H9 (cell line): ENCODE results near the gene FAM204A. TPM values are rescaled to one million over a fixed set of nuclear protein-coding genes. Genes with fewer than 3 reads are reported as not detected.

Source experiments
- DNase-seq: peaks from one replicate; pipeline ENCODE4 v3.0.0-alpha.2; 2017
- H2AFZ ChIP-seq: one replicate; pipeline ENCODE4 v1.6.1; 2013; ENCODE audit warnings: mild to moderate bottlenecking, low read length, control low read depth, moderate library complexity
- H2AK5ac ChIP-seq: 2 replicates; pipeline ENCODE4 v1.6.1; 2013; ENCODE audit warnings: low read length, control low read depth, mixed read lengths; ENCODE audit not compliant: insufficient read length
- H2BK120ac ChIP-seq: one replicate; pipeline ENCODE4 v1.6.1; 2013; ENCODE audit warnings: low read depth, mild to moderate bottlenecking, low read length, control low read depth, inconsistent platforms; ENCODE audit not compliant: poor library complexity, severe bottlenecking
- H2BK12ac ChIP-seq: 2 replicates; pipeline ENCODE4 v1.6.1; 2013; ENCODE audit warnings: low read length, control low read depth, mixed read lengths, low read depth; ENCODE audit not compliant: insufficient read length
- H2BK15ac ChIP-seq: 2 replicates; pipeline ENCODE4 v1.6.1; 2013; ENCODE audit warnings: low read depth, low read length, control low read depth
- H2BK20ac ChIP-seq: one replicate; pipeline ENCODE4 v1.6.1; 2013; ENCODE audit warnings: low read depth, mild to moderate bottlenecking, low read length, control low read depth, inconsistent platforms; ENCODE audit not compliant: poor library complexity, severe bottlenecking
- H2BK5ac ChIP-seq: 2 replicates; pipeline ENCODE4 v1.6.1; 2013; ENCODE audit warnings: low read length, control low read depth, mixed read lengths; ENCODE audit not compliant: insufficient read length
- H3K14ac ChIP-seq: 2 replicates; pipeline ENCODE4 v1.6.1; 2013; ENCODE audit warnings: low read length, control low read depth; ENCODE audit not compliant: insufficient read depth
- H3K18ac ChIP-seq: 2 replicates; pipeline ENCODE4 v1.6.1; 2013; ENCODE audit warnings: low read depth, mild to moderate bottlenecking, mixed read lengths, low read length, control low read depth; ENCODE audit not compliant: insufficient read length
- H3K23ac ChIP-seq: 2 replicates; pipeline ENCODE4 v1.6.1; 2013; ENCODE audit warnings: low read length, control low read depth, mixed read lengths, low read depth; ENCODE audit not compliant: insufficient read length
- H3K23me2 ChIP-seq: 2 replicates; pipeline ENCODE4 v1.6.1; 2013; ENCODE audit warnings: low read depth, mild to moderate bottlenecking, mixed read lengths, low read length, control low read depth; ENCODE audit not compliant: insufficient read length, poor library complexity, severe bottlenecking
- H3K27ac ChIP-seq: 2 replicates; pipeline ENCODE4 v1.5.1; 2013; ENCODE audit warnings: low read length, control low read depth, mixed read lengths, low read depth; ENCODE audit not compliant: insufficient read length
- H3K27me3 ChIP-seq: 2 replicates; pipeline ENCODE4 v1.6.1; 2013; ENCODE audit warnings: low read length, control low read depth, inconsistent platforms; ENCODE audit not compliant: insufficient read depth
- H3K4ac ChIP-seq: 2 replicates; pipeline ENCODE4 v1.6.1; 2013; ENCODE audit warnings: low read depth, mild to moderate bottlenecking, control low read depth, inconsistent platforms, low read length, moderate library complexity
- H3K4me1 ChIP-seq: 2 replicates; pipeline ENCODE4 v1.6.1; 2013; ENCODE audit warnings: low read length, control low read depth, inconsistent platforms; ENCODE audit not compliant: insufficient read depth
- H3K4me2 ChIP-seq: 2 replicates; pipeline ENCODE4 v1.6.1; 2013; ENCODE audit warnings: low read length, control low read depth, mixed read lengths; ENCODE audit not compliant: insufficient read length, insufficient read depth
- H3K56ac ChIP-seq: 2 replicates; pipeline ENCODE4 v1.6.1; 2013; ENCODE audit warnings: low read depth, mild to moderate bottlenecking, mixed read lengths, low read length, control low read depth; ENCODE audit not compliant: insufficient read length
- H3K79me1 ChIP-seq: 2 replicates; pipeline ENCODE4 v1.6.1; 2013; ENCODE audit warnings: low read depth, mild to moderate bottlenecking, moderate library complexity, low read length, control low read depth, inconsistent platforms; ENCODE audit not compliant: insufficient read depth, poor library complexity, severe bottlenecking
- H3K79me2 ChIP-seq: 2 replicates; pipeline ENCODE4 v1.6.1; 2013; ENCODE audit warnings: low read length, control low read depth, inconsistent platforms; ENCODE audit not compliant: insufficient read depth
- H3K9ac ChIP-seq: 2 replicates; pipeline ENCODE4 v1.6.1; 2013; ENCODE audit warnings: low read length, control low read depth, mixed read lengths; ENCODE audit not compliant: insufficient read length; ENCODE audit errors: extremely low read depth
- H3K9me3 ChIP-seq: one replicate; pipeline ENCODE4 v1.6.1; 2013; ENCODE audit warnings: low read depth, low read length, inconsistent platforms; ENCODE audit not compliant: control insufficient read depth
- H3T11ph ChIP-seq: one replicate; pipeline ENCODE4 v1.6.1; 2013; ENCODE audit warnings: mild to moderate bottlenecking, low read length, control low read depth, inconsistent platforms
- H4K20me1 ChIP-seq: one replicate; pipeline ENCODE4 v1.6.1; 2013; ENCODE audit not compliant: control insufficient read depth, insufficient read length, insufficient read depth
- H4K5ac ChIP-seq: 2 replicates; pipeline ENCODE4 v1.6.1; 2013; ENCODE audit warnings: low read depth, mild to moderate bottlenecking, mixed read lengths, low read length, control low read depth; ENCODE audit not compliant: insufficient read length
- H4K8ac ChIP-seq: replicated peaks from 2 replicates; pipeline ENCODE4 v1.6.1; 2013; ENCODE audit warnings: low read length, control low read depth, mixed read lengths, low read depth; ENCODE audit not compliant: insufficient read length
- H4K91ac ChIP-seq: 2 replicates; pipeline ENCODE4 v1.6.1; 2013; ENCODE audit warnings: low read depth, mild to moderate bottlenecking, moderate library complexity, mixed read lengths, low read length, control low read depth; ENCODE audit not compliant: insufficient read length
- H3K27ac Mint-ChIP-seq, 3 experiments: 2 replicates in 2 of 3; 3 replicates in 1 of 3; pipeline ENCODE4 v1.8.0; 2020 to 2021; ENCODE audit warnings: mixed read lengths in 3 of 3, mild to moderate bottlenecking in 1 of 3, moderate library complexity in 1 of 3
- H3K27me3 Mint-ChIP-seq: 2 replicates; pipeline ENCODE4 v1.8.0; 2021; ENCODE audit warnings: low read depth, mild to moderate bottlenecking, moderate library complexity, mixed read lengths
- H3K36me3 Mint-ChIP-seq, 3 experiments: 2 replicates in 2 of 3; 3 replicates in 1 of 3; pipeline ENCODE4 v1.8.0; 2020 to 2021; ENCODE audit warnings: low read depth in 3 of 3, mixed read lengths in 3 of 3; ENCODE audit not compliant: insufficient read depth in 1 of 3
- H3K4me1 Mint-ChIP-seq, 2 experiments: 2 replicates each; pipeline ENCODE4 v1.8.0; 2020; ENCODE audit warnings: mixed read lengths in 2 of 2
- H3K4me3 Mint-ChIP-seq, 2 experiments: 2 replicates in 1 of 2; 3 replicates in 1 of 2; pipeline ENCODE4 v1.8.0; 2020 to 2021; ENCODE audit warnings: mild to moderate bottlenecking in 2 of 2, mixed read lengths in 2 of 2, moderate library complexity in 1 of 2
- H3K9me3 Mint-ChIP-seq, 2 experiments: 2 replicates in 1 of 2; 3 replicates in 1 of 2; pipeline ENCODE4 v1.8.0; 2020; ENCODE audit warnings: mild to moderate bottlenecking in 2 of 2, mixed read lengths in 2 of 2, moderate library complexity in 1 of 2
- CTCF ChIP-seq: fragments of 200-600 bp; sonication (generic); conservative IDR thresholded peaks from 3 replicates; pipeline ENCODE4 v1.8.0; 2021; ENCODE audit warnings: antibody characterized with exemption, mild to moderate bottlenecking
- WGBS: extraction: QIAGEN DNeasy Blood & Tissue Kit; methylation state at CpG from one replicate; pipeline ENCODE4 v1.1.7; 2013; ENCODE audit warnings: missing lambda C conversion rate, low lambda C conversion rate, mixed read lengths; ENCODE audit not compliant: insufficient read length; ENCODE audit errors: extremely low coverage; 5-methylcytosine and 5-hydroxymethylcytosine counted together
- total RNA-seq: library from RNA; stranded (reverse); gene quantifications from 2 replicates; pipeline ENCODE4 v1.2.1, GENCODE V29; 2021

The FAM204A gene
- total RNA-seq, 1 experiment from 2014 or later: 42.5 TPM

GRCh38 chr10:118309911-118310310 lies 32.2 kb downstream of the FAM204A start:
- Histone ChIP-seq H3K79me1 (no peaks in the 10 kb centered on the region), H2BK12ac (no peak overlapping the region), H2AK5ac (no peak overlapping the region), H3K4me2 (no peak overlapping the region), H3K9me3 (no peaks in the 10 kb centered on the region), H2BK15ac (no peak overlapping the region), H3K27ac (no peak overlapping the region), H3K9ac (no peak overlapping the region), H3K4me1 (no peaks in the 10 kb centered on the region), H2AFZ (no peak overlapping the region), H4K20me1 (no peaks in the 10 kb centered on the region), H2BK120ac (no peak overlapping the region), H3K18ac (no peak overlapping the region), H3K4ac (no peak overlapping the region), H3K14ac (no peak overlapping the region), H3K79me2 (no peaks in the 10 kb centered on the region), H2BK5ac (no peak overlapping the region), H3K27me3 (no peaks in the 10 kb centered on the region), H3K23ac (no peak overlapping the region), H4K91ac (no peak overlapping the region), H2BK20ac (no peak overlapping the region), H3K56ac (no peak overlapping the region), H3T11ph (no peak overlapping the region), H3K23me2 (no peaks in the 10 kb centered on the region), H4K8ac (no peak overlapping the region), H4K5ac (no peak overlapping the region)
- no peaks in the 10 kb centered on the region for H3K4me1 Mint-ChIP-seq
- no peaks in the 10 kb centered on the region for H3K9me3 Mint-ChIP-seq
- WGBS: no CpG with 5 or more reads among the region's 2 CpGs
- no peak for TF ChIP-seq CTCF
- no peak overlapping the region for H3K4me3 Mint-ChIP-seq
- no peaks in the 10 kb centered on the region for H3K27me3 Mint-ChIP-seq
- H3K27ac Mint-ChIP-seq: no peak overlapping the region
- DNase-seq: no peak
- peaks cover 0 to 17% (median 3%) of the 10 kb centered on the region in 3 experiments; a peak in 4 of 7 replicates for H3K36me3 Mint-ChIP-seq
